PFSK-1 (cell line): ENCODE measurements around the gene CASP10.

Experiments
- FOXP2 ChIP-seq: optimal IDR thresholded peaks from 2 replicates; pipeline ENCODE3; 2011; ENCODE audit warnings: borderline replicate concordance, control low read depth, inconsistent platforms; ENCODE audit not compliant: insufficient read depth; ENCODE audit errors: extremely low read length, extremely low read depth
- POLR2AphosphoS5 ChIP-seq: IDR thresholded peaks from 2 replicates; pipeline ENCODE4 v1.6.1; 2012; ENCODE audit warnings: low read depth, mild to moderate bottlenecking, control low read depth, low read length, moderate library complexity
- SIN3A ChIP-seq: IDR thresholded peaks from 2 replicates; pipeline ENCODE4 v1.6.1; 2012; ENCODE audit warnings: mild to moderate bottlenecking, low read length, moderate library complexity, borderline replicate concordance; ENCODE audit not compliant: insufficient read depth
- TAF1 ChIP-seq: IDR thresholded peaks from 2 replicates; pipeline ENCODE4 v1.6.1; 2012; ENCODE audit warnings: low read length, control low read depth, borderline replicate concordance; ENCODE audit not compliant: insufficient read depth
- TF ChIP-seq, protein P1 (sequence below), 2 experiments: IDR thresholded peaks; 2 replicates each; pipeline versions ENCODE4 v1.6.1 to v1.8.0; 2011 to 2012; ENCODE audit warnings: low read depth in 2 of 2, low read length in 2 of 2, control low read depth in 1 of 2, inconsistent platforms in 1 of 2, mild to moderate bottlenecking in 1 of 2, moderate library complexity in 1 of 2; ENCODE audit not compliant: insufficient read depth in 1 of 2

CASP10 gene

DNA sequence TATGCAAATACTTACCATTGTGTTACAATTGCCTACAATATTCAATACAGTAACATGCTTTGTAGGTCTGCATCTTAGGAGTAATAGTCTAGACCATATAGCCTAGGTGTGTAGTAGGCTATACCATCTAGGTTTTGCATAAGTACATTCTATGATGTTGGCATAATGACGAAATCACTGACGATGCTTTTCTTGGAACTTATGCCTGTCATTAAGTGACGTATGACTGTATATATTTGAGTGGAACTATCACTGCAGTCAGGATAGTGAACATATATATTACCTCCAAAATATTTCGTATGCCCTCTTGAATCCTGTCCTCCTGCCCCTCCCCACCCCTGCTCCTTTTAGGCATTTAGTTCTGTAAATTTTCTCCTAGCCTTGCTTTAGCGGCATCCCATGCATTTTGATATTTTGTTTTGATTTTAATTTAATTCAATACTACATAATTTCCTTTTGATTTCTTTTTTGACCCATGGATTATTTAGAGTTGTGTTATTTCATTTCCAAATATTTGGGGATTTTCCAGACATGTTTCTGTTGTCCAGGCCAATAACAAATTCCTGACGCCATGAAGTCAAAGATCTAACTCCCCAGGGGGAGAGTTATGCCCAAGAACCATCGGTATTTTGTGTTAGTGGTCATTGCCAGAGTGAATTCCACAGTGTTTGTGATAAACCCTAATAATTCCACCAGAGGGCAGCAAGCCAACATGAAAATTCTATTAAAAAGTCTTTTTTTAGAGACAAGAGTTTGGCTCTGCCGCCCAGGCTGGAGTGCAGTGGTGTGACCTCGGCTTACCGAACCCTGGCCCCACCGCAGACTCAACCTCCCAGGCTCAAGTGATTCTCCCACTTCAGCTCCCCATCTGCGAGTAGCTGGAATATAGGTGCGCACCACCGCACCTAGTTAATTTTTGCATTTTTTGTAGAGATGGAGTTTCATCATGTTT, 53.2 kb downstream of the CASP10 start:
- TF ChIP-seq, protein P1, sequence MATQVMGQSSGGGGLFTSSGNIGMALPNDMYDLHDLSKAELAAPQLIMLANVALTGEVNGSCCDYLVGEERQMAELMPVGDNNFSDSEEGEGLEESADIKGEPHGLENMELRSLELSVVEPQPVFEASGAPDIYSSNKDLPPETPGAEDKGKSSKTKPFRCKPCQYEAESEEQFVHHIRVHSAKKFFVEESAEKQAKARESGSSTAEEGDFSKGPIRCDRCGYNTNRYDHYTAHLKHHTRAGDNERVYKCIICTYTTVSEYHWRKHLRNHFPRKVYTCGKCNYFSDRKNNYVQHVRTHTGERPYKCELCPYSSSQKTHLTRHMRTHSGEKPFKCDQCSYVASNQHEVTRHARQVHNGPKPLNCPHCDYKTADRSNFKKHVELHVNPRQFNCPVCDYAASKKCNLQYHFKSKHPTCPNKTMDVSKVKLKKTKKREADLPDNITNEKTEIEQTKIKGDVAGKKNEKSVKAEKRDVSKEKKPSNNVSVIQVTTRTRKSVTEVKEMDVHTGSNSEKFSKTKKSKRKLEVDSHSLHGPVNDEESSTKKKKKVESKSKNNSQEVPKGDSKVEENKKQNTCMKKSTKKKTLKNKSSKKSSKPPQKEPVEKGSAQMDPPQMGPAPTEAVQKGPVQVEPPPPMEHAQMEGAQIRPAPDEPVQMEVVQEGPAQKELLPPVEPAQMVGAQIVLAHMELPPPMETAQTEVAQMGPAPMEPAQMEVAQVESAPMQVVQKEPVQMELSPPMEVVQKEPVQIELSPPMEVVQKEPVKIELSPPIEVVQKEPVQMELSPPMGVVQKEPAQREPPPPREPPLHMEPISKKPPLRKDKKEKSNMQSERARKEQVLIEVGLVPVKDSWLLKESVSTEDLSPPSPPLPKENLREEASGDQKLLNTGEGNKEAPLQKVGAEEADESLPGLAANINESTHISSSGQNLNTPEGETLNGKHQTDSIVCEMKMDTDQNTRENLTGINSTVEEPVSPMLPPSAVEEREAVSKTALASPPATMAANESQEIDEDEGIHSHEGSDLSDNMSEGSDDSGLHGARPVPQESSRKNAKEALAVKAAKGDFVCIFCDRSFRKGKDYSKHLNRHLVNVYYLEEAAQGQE (IDR thresholded peaks at IDR 0.05; ENCODE audit: insufficient read depth in 1 of 2, low read depth in 2 of 2, low read length in 2 of 2) = no peak
- no peak for TF ChIP-seq FOXP2

DNA sequence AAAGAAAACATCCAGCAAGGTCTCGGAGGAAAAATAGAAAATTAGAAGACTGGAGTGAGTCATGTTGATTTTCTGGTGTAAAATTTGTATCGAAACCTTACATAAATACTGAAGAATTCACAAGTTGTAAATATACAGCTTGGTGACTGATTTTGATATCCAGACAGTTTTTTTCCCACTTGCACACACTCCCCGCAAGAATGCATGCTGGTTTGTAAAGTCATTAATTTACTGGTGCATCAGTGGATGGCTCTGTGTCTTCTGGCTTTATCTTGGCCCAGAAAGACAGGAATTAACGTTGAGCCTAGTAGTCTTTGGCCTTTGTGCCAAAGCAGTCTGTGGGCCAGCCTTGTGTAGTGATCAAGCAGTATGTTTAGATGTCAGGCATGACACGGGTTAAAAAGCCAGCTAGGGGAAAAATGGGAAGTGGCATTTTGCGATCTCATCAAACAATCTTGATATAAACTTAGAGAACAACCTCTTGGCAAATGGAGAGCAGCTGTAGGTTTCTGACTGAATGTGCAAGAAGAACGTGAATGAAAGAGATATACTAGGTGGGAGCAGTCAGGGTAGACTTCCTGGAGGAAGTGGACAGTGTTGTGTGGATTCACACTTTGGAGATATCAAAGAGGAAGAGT, 54.7 kb downstream of the CASP10 start:
- TF ChIP-seq FOXP2 (no peak), SIN3A (no peak), TAF1 (no peak), POLR2AphosphoS5 (no peak)
- TF ChIP-seq, protein P1 (IDR thresholded peaks at IDR 0.05; ENCODE audit: insufficient read depth in 1 of 2, low read depth in 2 of 2, low read length in 2 of 2) = no peak

DNA sequence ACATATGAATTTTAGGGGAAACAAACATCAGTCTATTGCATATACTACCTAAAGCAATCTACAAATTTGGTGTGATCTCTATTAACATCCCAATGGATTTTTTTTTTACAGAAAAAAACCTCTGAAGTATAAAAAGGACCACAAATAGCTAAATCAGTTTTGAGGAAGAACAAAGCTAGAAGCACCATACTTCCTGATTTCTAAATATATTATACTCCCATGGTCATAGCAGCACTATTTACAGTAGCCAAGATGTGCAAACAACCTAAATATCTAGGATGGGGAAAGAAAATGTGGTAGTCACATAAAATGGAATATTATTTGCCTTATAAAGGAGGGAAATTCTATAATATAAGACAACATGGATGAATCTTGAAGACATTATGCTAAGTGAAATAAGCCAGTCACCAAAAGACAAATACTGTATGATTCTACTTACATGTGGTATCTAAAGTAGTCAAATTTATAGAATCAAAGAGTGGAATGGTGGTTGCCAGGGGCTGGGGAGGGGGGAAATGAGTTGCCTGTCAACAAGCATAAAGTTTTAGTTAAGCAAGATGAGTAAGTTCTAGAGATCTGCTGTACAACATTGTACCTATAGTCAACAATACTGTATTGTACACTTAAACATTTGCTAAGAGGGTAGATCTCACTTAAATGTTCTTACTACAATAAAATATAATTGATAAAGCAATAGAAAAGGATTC, 59.8 kb downstream of the CASP10 start:
- no peak for TF ChIP-seq TAF1
- TF ChIP-seq FOXP2 = no peak
- no peak for TF ChIP-seq POLR2AphosphoS5
- TF ChIP-seq, protein P1 (IDR thresholded peaks at IDR 0.05; ENCODE audit: insufficient read depth in 1 of 2, low read depth in 2 of 2, low read length in 2 of 2) = no peak
- no peak for TF ChIP-seq SIN3A

DNA sequence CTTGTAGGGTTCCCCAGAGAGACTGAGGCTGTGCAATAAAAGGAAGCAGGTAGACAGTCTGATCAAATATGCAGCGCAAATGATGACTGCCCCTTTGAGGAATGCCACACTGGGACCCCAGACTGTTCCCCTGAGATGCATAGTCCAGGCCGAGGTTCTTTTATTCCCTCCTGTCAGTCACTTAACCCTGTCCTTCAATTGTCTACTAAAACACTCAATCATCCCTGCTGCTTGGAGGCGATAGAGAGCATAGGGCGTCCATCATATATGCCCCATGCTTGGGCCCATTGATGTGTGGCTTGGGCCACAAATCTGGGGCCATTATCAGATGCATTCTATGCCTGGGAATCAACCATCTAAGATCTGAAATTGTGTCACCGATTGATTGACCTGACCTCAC, 61.9 kb downstream of the CASP10 start:
- TF ChIP-seq POLR2AphosphoS5 (no peak), FOXP2 (no peak), TAF1 (no peak), SIN3A (no peak)

DNA sequence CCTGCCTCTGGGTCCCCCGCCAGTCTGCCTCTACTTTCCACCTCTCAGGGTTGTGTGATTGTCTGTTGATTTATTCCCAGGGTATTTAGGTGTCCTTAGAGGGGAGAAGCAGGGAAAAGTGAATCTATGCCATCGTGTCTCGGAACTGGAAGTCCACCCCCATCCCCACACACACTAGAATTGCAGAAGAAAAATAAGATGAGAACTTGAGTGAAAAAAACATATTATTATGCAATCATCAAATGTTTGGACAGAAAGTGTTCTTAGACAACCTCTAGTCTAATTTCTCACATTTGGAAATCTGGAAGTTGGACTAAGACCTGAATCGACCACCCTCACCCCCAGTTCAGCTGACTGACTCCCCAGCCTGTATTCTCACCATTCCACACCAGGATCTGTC, 63.3 kb downstream of the CASP10 start:
- TF ChIP-seq, protein P1 (IDR thresholded peaks at IDR 0.05; ENCODE audit: insufficient read depth in 1 of 2, low read depth in 2 of 2, low read length in 2 of 2) = no peak
- TF ChIP-seq TAF1 (no peak), SIN3A (no peak), POLR2AphosphoS5 (no peak), FOXP2 (no peak)
